ENCODE data around the gene SUV39H2.
A peak's percentile ranks its signal among the peaks of the same experiment; 100 is the strongest.
"Not testable (repeated sequence)": the region's sequence is repeated elsewhere in the genome, so short reads cannot be mapped to it uniquely, and the experiment has no call there.

Gene SUV39H2, protein sequence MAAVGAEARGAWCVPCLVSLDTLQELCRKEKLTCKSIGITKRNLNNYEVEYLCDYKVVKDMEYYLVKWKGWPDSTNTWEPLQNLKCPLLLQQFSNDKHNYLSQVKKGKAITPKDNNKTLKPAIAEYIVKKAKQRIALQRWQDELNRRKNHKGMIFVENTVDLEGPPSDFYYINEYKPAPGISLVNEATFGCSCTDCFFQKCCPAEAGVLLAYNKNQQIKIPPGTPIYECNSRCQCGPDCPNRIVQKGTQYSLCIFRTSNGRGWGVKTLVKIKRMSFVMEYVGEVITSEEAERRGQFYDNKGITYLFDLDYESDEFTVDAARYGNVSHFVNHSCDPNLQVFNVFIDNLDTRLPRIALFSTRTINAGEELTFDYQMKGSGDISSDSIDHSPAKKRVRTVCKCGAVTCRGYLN

DNA sequence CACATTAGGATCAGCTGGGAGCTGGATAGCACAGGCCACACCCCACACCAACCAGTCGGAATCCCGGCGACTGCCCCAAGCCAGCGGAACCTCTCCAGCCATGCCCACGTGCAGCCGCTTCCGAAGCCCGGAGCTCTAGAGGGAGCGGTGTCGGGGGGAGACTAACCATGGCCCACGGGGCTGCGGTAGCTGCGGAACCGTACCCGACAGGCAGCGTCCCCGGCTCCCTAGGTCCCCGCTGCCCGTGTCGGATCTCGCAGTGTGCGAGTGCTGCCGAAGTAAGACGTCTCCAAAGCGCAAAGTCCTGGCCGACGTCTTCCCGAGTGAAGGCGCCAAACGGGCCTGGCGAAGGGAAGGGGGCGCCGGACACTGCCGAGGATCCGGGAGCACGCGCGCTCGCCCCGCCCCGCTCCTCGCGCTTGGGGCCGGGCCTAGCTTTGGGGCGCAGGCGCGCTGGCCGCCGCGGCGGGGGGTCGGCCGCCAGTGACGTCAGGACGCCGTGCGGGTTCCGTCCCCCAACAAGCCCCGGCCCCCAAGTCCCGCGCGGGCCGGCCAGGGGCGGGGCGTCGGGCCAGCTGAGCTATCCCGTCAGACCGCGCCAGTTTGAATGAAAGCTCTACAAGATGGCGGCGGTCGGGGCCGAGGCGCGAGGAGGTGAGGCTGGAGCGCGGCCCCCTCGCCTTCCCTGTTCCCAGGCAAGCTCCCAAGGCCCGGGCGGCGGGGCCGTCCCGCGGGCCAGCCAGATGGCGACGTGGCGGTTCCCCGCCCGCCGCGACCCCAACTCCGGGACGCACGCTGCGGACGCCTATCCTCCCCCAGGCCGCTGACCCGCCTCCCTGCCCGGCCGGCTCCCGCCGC is at the start of gene SUV39H2:
Gene SUV39H2 (plus strand): TSS at position 601 of the 858 bp plus-strand sequence. CDS start 23 bp downstream, at position 624.
- DNase-seq = peak; percentile 76 to 90 (median 84)

DNA sequence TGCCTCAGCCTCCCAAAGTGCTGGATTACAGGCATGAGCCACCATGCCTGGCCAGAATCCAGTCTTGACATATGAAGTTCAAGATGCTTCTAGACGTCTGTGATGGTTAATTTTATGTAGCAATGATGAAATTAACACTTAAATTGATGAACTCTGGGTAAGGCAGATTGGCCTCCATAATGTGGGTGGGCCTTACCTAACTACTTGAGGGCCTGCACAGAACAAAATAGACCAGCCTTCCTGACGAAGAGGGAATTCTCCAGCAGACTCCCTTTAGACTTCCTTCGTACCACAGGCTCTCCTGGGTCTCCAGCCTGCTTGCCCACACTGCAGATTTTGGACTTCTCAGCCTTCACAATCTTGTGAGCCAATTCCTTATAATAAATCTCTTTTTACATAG is 45.6 kb upstream of the SUV39H2 start:
- no peak for DNase-seq

DNA sequence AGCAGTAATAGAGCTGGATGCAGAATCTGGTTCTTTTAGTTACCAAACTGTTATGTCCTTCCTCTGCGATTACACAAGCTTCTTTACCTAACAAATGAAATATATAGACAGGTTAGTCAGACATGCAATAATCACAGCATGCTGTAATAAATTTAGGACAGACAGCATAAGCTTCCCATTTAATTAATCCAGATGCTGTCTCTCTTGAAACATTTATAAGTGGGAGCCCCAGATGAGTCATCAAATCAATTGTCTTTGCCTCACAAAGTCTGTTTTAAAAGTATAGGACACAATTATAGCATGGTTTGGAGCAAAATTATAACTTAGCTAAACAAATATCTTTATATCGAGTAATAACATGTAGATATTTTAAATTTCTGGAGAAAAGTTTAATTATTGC is 42.5 kb upstream of the SUV39H2 start:
- DNase-seq = no peak

DNA sequence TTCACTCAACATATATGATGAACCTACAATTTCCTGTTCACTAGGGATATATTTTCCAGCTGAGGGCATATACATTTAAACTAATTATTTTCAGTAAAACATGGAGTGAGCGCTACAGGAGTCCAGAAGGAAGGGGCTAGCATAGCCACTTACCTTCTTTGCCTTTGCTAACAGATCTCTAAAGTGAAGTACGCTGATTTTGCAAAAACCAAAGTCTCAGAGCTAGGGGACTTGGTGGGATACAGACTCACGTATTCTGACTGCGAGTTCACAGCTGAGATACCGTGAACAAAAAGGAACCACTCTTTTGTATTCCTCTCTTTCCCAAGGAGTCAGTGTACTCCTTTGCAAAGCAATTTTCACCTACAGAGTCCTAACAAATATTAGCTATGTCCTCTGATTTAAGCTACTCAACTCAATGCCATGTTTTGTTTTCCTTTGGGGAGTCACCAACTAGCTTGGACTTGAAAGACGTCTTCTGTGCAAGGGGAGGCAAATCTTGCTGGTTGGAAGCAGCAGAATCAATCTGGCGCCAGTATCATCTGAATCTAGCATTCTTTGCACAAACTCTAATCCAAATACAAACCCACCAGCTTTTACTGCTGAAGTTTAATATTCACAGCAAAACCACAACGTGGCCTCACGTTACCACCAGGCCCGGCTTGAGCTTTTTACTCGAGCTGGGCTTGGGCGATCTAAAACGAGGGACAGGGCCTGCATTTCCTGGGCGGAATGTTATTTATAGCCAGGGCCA is 41.5 kb upstream of the SUV39H2 start:
- DNase-seq = no peak

DNA sequence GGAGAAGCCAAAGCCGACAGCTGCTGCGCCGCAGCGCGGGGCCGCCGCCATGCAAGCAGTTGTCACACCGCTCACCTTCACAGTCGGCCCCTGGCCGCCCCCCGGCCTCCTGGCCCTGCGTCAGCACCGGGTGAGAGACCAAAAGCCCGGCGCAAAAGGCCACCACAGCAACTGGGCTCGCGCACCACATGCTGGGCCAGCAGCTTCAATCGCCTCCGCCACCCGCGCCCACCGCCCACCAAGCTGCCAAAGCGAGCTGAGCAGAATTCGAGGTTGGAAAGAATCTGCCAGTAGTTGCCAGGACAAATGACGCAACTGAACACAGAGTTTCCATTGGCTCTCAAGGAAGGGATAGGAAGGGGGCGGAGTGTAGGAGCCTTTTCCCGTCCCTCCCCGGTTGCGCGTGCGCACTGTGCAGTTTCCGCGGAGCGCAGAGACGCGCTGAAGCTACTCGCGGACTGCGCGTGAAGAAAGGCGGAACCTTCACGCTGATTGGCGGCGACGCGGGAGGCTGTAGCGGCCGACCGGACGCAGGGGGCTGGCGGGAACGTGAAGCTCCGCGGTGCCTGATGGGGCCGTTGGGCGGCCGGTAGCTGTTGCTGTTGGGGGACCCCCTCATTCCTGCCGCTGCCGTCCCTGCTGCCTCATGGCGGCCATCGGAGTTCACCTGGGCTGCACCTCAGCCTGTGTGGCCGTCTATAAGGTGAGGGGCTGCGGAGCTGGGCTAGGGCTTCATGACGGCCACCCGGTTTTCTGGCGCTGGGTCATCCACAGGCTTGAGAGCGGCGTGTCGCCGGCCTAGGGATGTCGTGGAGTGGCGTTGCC is 40.7 kb upstream of the SUV39H2 start, which contains the start of the genes CDNF, HSPA14 and MSANTD7:
Gene CDNF (minus strand): TSS at position 281 of the 825 bp plus-strand sequence. CDS start 91 bp downstream, at position 190.
Gene HSPA14 (plus strand): TSS at position 550 of the 825 bp plus-strand sequence. CDS start 97 bp downstream, at position 647.
Gene MSANTD7 (plus strand): TSS at position 550 of the 825 bp plus-strand sequence. CDS start 3,979 bp downstream, outside the sequence.
- peak; percentile 93 to 98 (median 98) for DNase-seq

DNA sequence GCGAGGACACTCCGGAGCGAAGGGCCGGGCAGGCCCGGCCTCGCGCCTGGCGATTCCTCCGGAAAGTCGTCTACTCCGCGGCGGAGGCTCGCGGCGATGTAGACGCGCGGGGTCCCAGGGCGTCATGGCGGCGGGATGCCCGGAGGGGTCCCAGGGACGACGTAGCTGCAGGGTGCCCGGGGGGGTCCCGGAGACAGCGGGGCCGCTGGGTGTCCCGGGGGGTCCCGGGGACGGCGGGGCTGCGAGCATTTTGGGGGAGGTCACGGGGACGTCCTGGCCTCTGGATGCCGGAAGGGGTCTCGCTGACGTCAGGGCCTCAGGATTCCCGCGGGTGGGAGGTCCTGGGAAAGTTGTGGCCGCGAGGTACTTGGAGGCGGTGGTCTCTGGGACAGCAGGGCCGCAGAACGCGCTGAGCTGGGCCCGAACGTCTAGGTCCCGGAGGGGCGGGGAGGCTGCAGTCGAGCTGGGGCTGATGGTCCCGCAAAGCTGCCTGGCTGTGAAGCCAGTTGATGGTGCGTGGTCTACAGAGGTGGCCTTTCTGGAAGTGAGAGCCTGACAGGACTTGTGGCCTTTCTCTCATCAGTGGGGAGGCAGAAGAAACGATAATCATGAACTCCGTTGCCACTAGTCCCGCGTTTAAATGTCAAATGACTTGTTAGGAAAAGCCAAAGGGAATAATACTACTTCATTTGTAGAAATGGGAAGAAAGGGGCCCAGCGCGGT is 39.9 kb upstream of the SUV39H2 start:
- peak in 3 of 6 experiments; percentile 29 to 51 (median 34) for DNase-seq

DNA sequence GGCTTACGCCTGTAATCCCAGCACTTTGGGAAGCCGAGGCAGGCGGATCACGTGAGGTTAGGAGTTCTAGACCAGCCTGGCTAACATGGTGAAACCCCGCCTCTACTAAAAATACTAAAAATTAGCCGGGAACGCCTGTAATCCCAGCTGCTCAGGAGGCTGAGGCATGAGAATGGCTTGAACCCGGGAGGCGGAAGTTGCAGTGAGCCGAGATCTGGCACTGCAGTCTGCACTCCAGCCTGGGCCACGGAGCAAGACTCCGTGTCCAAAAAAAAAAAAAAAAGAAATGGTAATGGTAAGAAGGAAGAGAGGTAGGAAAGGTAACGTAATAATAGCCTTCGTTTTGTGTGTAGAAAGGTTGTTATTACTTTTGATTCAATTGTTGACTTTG is 39.4 kb upstream of the SUV39H2 start:
- no peak for DNase-seq

DNA sequence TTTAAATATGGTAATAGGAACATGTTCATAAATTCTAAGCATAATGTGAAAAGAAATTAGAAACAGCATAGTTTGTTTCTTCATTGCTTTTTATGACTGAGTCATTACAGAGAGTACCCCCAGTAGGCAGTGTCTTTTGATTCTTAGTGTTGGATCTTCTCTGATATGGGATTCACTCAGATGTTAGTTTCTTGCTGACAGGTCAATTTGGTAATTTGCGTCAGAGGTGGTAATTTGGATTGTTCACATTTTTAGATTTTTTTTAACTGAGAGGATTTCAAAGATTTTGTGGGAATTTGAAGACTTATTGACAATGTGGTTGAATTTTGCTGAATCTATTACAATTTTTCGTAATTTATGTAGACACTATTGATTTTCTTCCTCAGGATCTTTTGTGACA is 38.5 kb upstream of the SUV39H2 start:
- no peak for DNase-seq

DNA sequence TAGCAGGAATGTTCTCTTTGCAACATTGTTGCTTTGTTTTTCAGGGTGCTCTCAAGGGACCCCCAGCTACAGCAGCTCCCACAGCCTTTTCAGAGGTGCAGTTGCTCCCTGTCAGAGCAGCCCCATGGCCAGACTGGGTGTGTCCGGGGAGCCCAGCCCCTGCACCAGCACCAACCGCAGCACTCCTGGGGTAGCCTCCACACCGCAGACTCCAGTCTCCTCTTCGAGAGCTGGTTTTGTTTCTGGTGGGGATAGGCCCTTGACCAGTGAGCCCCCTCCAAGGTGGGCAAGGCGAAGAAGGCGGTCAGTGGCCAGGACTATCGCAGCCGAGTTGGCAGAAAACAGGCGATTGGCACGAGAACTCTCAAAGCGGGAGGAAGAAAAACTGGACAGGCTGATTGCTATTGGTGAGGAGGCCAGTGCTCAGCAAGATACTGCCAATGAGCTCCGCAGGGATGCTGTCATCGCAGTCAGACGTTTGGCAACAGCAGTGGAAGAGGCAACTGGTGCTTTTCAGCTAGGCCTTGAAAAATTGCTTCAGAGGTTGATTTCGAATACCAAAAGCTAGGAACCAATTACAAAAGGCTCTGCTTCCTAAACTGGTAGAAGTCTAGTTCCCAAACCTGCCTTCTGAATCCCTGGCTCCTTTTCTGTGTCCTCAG is 35.2 kb upstream of the SUV39H2 start:
- no peak for DNase-seq

DNA sequence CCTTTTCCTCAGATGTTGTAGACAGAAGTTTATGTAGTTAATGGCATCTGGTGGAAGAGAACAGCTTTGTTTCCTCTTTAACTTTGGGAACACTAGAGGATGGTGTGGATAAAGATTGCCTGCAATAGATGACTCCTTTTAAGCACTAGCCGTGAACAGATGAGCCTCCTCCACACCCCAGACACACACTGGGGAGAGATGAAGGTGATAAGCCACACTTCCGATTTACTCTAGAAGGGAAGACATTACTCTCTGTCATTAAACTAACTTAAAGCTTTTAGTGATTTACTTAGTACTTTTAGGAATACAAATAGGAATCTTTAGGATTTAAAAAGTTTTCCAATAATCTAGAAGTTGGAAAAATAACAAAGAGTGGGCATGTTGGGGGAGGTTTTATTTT is 33.7 kb upstream of the SUV39H2 start:
- DNase-seq = no peak

DNA sequence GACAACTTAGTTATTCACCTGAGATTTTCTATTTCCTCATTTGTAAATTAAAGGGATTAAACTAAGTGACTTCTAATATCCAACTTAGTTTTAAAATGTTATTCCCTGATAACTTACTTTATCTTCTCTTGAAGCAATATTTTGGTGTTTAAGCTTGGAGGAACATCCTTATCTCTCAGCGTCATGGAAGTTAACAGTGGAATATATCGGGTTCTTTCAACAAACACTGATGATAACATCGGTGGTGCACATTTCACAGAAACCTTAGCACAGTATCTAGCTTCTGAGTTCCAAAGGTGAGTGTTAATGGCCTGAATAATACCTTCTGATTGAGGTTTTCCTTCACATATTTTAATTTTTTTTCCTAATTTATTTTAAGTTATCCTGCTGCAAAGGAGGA is 26.4 kb upstream of the SUV39H2 start:
- no peak for DNase-seq

DNA sequence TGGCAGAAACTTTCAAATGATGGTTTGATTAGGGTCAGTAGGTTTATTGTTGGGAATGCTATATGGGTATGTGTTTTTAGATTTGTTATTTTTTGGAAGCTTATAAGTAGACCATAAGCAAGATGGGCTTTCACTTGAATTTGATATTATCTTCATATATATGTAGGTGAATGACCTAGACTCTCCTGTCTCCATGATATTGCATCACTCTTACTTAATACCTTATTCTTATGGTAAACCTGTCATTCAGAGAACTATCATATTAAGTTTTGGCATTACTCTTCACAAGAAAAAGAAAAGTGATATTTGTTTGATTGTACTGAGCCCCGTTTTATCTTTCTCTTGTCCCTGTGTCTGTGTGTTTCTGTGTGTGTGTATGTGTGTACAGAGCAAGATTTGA is 23.2 kb upstream of the SUV39H2 start:
- no peak for DNase-seq

DNA sequence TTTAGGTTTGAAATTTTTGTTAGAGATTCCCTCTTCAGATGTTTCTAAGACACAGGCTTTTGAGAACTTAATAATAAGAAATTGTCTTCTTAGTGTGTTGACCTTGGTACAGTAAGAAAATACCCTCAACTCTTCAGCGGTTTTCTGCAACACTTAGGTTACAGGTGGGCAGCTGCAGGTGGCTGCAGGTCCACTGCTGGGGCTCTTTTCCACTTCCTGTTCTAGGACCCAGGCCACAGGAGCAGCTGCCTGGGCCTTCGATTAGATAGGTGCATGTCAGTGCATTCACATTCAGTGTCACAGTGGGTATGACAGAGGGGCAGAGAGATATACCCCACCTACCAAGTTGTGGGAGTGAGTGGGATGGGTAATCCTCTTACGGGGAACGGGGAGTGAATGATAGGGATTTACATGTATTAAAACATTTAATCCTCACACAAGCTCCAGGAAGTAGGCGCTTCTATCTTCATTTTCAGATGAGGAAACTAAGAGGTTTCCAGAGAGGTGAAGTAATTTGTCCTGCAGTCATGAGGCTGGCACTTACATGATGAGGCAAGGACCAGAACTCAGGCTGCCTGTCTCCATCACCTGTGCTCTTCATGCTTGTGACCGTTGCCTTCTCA is 20.2 kb upstream of the SUV39H2 start:
- DNase-seq = no peak

DNA sequence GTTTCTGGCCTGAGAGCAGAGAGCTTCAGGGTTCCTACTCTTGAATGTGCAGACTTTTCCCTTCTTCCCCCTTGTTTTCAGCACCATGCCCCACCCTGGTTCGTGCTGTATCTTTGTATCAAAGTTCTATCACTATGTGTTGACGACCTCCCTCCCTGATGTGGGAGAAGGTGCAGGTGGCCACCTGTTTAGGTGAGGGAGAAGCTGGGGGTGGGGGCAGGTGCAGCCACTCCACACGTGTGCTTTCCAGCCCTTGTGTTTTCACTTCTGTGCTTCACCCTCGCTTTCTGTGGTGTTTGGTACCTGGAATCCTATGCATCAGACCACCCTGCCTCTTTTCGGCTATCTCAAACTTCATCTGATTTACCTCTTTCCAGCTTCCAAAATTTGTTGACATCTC is 19.6 kb upstream of the SUV39H2 start:
- no peak for DNase-seq

DNA sequence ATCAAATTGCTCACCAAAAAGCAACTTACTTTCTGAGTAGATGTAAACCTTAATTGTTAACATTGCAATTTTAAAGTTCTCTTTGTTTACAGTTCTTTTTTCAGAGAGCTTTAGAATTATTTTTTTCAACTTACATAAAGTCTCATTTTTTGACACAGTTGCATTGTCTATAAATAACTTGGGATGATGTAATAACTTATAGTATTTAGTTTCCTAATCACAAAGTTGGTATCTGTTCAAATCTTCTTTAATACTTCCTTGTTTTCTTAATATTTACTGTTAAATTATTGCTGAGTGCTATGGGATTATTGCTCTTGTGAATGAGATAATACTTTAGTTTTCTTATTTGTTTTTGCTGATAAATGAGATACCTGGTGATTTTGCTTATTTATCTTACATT is 18.9 kb upstream of the SUV39H2 start:
- no peak for DNase-seq

DNA sequence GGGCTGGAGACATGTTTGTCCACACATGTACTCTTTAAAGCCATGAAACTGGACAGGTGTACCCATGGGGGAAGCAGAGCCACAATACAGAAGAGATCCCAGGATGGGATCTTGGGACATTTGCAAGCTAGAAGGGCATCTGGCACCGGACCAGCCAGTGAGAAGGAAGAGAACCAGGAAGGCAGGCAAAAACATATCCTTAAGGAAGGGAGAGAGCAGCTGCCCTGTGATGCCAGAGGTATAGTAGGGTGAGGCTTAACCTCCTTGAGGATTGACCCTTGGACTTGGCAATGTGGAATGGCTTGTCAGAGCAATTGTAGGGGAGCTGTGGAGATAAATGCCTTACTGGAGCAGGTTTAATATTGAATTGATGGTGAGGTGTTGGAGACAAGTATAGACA is 17.9 kb upstream of the SUV39H2 start:
- DNase-seq = no peak

DNA sequence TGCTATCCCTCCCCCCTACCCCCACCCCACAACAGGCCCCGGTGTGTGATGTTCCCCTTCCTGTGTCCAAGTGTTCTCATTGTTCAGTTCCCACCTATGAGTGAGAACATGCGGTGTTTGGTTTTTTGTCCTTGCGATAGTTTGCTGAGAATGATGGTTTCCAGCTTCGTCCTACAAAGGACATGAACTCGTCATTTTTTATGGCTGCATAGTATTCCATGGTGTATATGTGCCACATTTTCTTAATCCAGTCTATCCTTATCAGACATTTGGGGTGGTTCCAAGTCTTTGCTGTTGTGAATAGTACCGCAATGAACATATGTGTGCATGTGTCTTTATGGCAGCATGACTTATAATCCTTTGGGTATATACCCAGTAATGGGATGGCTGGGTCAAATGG is 14.2 kb upstream of the SUV39H2 start:
- not testable (repeated sequence) for DNase-seq

DNA sequence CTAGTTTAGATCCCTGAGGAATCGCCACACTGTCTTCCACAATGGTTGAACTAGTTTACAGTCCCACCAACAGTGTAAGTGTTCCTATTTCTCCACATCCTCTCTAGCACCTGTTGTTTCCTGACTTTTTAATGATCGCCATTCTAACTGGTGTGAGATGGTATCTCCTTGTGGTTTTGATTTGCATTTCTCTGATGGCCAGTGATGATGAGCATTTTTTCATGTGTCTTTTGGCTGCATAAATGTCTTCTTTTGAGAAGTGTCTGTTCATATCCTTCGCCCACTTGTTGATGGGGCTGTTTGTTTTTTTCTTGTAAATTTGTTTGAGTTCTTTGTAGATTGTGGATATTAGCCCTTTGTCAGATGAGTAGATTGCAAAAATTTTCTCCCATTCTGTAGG is 13.8 kb upstream of the SUV39H2 start:
- DNase-seq = not testable (repeated sequence)

DNA sequence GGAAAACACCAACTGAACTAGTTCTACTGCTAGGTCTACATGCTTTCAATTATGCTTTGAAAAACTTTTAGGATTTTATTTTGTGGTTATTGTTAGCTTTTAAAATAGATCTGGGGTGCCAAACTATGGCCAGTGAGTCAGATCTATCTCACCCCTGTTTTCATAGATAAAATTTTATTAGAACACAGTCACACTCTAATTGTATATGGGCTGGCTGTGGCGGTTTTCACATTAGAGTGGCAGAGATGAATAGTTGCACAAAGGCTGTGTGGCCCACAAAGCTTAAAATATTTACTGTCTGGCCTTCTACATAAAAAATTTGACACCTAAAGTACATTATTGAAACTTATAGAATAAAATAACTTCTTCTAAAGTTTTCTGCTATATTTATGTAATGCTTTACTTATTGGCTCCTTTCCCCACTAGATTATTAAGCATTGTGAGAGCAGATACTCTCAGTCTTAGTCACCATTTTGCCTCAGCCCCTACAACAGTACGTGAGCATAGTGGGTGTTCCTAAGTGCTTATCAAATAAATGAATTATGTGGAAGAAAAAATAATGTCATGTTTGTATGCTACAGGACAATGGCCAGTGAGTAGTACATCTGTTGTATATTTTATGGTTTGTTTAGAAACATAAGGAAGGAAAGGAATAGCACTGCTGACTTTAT is 5.4 kb upstream of the SUV39H2 start:
- DNase-seq = no peak

DNA sequence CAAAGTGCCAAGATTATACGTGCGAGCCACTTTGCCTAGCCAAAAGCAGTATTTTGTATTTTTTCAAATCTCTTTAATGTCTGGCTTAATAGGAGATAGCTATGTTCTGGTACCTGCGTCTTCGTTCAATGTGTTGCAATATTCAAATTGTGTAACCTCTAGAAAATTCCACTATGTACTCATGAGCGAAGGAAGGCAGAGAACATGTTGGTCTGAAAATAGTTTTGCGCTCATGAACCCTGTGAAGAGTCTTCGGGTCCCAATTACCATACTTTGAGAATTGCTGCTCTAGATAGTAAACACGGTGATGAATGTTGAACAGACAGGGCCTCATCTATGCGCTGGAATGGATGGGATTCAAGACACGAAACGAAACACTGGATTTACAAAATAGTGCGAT is 2.7 kb upstream of the SUV39H2 start:
- no peak for DNase-seq

Measured in stimulated activated naive CD4-positive, alpha-beta T cell (primary cell).